PC-9 (cell line): ENCODE data around the gene MUC16. TPM values are rescaled to one million over a fixed set of nuclear protein-coding genes. Genes with fewer than 3 reads are reported as not detected.
"Not testable (repeated sequence)": the region's sequence is repeated elsewhere in the genome, so short reads cannot be mapped to it uniquely, and the experiment has no call there.

Experiments used
- BruUV-seq: library from RNA; stranded (reverse); fragments of 400-500 nt; replicated peaks from 2 replicates; lab custom pipeline; 2021; lab: Mats Ljungman, UMichigan
- CTCF ChIA-PET: fragments of 300-600 bp; sonication (Branson Sonifier 250); formaldehyde crosslinking; loops from one replicate; lab custom pipeline; 2022; ENCODE audit warnings: antibody characterized with exemption; lab: Charles Lee
- POLR2A ChIA-PET: fragments of 300-600 bp; sonication (Branson Sonifier 250); formaldehyde crosslinking; loops from one replicate; lab custom pipeline; 2022; ENCODE audit warnings: antibody characterized with exemption; ENCODE audit not compliant: unreplicated experiment; lab: Charles Lee
- DNase-seq, 2 experiments: peaks; one replicate each; pipeline versions ENCODE4 v3.0.0 to v3.0.0-alpha.2; 2015 to 2022; ENCODE audit warnings: mixed read lengths in 1 of 2
- H2AFZ ChIP-seq: fragments of 200-600 bp; sonication (generic); 2 replicates; pipeline ENCODE4 v1.8.1; 2017; ENCODE audit warnings: antibody characterized with exemption
- H3F3A ChIP-seq: fragments of 200-600 bp; sonication (generic); 2 replicates; pipeline ENCODE4 v1.8.1; 2017; ENCODE audit warnings: antibody characterized with exemption, mild to moderate bottlenecking, low read depth; ENCODE audit not compliant: insufficient read depth
- H3K27ac ChIP-seq: fragments of 200-600 bp; sonication (generic); 2 replicates; pipeline ENCODE4 v1.6.1; 2016; ENCODE audit warnings: mixed run types
- H3K27me3 ChIP-seq: fragments of 200-600 bp; sonication (generic); 2 replicates; pipeline ENCODE4 v1.6.1; 2016; ENCODE audit warnings: low read depth, mixed run types; ENCODE audit not compliant: insufficient read depth
- H3K36me3 ChIP-seq: fragments of 200-600 bp; sonication (generic); 2 replicates; pipeline ENCODE4 v1.6.1; 2016; ENCODE audit warnings: low read depth, mixed run types
- H3K4me1 ChIP-seq: fragments of 200-600 bp; sonication (generic); replicated peaks from 2 replicates; pipeline ENCODE4 v1.6.1; 2016; ENCODE audit warnings: mixed run types; ENCODE audit not compliant: insufficient read depth
- H3K4me2 ChIP-seq: fragments of 200-600 bp; sonication (generic); 2 replicates; pipeline ENCODE4 v1.6.1; 2017; ENCODE audit warnings: mixed run types
- H3K4me3 ChIP-seq: fragments of 200-600 bp; sonication (generic); 2 replicates; pipeline ENCODE4 v1.6.1; 2016; ENCODE audit warnings: mixed run types
- H3K79me2 ChIP-seq: fragments of 200-600 bp; sonication (generic); 2 replicates; pipeline ENCODE4 v1.6.1; 2017; ENCODE audit warnings: low read depth, mixed run types
- H3K9me2 ChIP-seq: fragments of 200-600 bp; sonication (generic); 2 replicates; pipeline ENCODE4 v1.8.1; 2017; ENCODE audit warnings: mild to moderate bottlenecking; ENCODE audit not compliant: insufficient read depth
- H3K9me3 ChIP-seq: fragments of 200-600 bp; sonication (generic); 2 replicates; pipeline ENCODE4 v1.8.1; 2016; ENCODE audit warnings: low read depth; ENCODE audit not compliant: insufficient read depth
- H4K20me1 ChIP-seq: fragments of 200-600 bp; sonication (generic); 2 replicates; pipeline ENCODE4 v1.8.1; 2017; ENCODE audit not compliant: insufficient read depth
- CTCF ChIP-seq: fragments of 200-600 bp; sonication (generic); conservative IDR thresholded peaks from 2 replicates; pipeline ENCODE4 v1.6.1; 2017; ENCODE audit warnings: mixed run types, antibody characterized with exemption, mild to moderate bottlenecking, moderate library complexity
- EZH2 ChIP-seq: fragments of 200-600 bp; sonication (generic); IDR thresholded peaks from 2 replicates; pipeline ENCODE4 v1.8.0; 2017; ENCODE audit warnings: antibody characterized with exemption, low read depth
- intact Hi-C: fragments of 100-400 bp; cut with micrococcal nuclease; formaldehyde crosslinking; loops from one replicate; pipeline ENCODE4 v1.10.0; 2022; ENCODE audit not compliant: unreplicated experiment
- total RNA-seq: library from RNA; stranded (reverse); gene quantifications from 2 replicates; pipeline ENCODE4 v1.2.3, GENCODE V29; 2021

Gene MUC16
- total RNA-seq, 1 experiment from 2014 or later: 75.0 TPM

GRCh38 chr19:9057505-9058258 lies 47.5 kb upstream of the MUC16 start:
- no TSS peak for BruUV-seq
- ChIA-PET POLR2A (interaction anchor here (0.6 kb wide), 1 partner anchor 22 kb away, joined by 37 read pairs; no protein-coding TSS in a partner anchor), CTCF (no interaction called here)

DNA sequence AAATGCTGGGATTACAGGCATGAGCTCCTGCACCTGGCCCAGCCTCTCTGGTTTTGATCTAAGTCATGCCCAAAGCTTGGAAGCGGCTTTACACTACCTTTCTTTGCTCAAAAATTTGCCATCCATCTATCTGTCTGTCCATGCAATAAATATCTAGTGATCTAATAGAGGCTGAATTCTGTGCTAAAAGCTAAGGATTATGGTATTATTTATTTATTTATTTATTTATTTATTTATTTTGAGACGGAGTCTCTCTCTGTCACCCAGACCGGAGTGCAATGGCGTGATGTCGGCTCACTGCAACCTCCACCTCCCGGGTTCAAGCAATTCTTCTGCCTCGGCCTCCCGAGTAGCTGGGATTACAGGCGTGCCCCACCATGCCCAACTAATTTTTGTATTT lies 45.9 kb upstream of the MUC16 start:
- Histone ChIP-seq H3K4me2 (peak overlapping the region; percentile 71), H3K27ac (peak overlapping the region; percentile 92)
- POLR2A ChIA-PET: interaction anchor here (0.5 kb wide), 1 partner anchor 14 kb away, joined by 7 read pairs; no protein-coding TSS in a partner anchor

More at GRCh38 chr19:9057505-9058258, 47.5 kb upstream of the MUC16 start:
- DNase-seq: no peak
- Histone ChIP-seq H3K27me3 (no peaks in the 10 kb centered on the region), H3K27ac (no peak overlapping the region), H3F3A (peaks cover 51% of the 10 kb centered on the region), H3K9me2 (no peaks in the 10 kb centered on the region), H2AFZ (no peak overlapping the region), H4K20me1 (no peaks in the 10 kb centered on the region), H3K36me3 (no peaks in the 10 kb centered on the region), H3K4me3 (no peak overlapping the region), H3K79me2 (no peaks in the 10 kb centered on the region), H3K4me1 (peaks cover 58% of the 10 kb centered on the region), H3K9me3 (no peaks in the 10 kb centered on the region), H3K4me2 (no peak overlapping the region)
- TF ChIP-seq CTCF: no peak
- no peak for TF ChIP-seq EZH2
- intact Hi-C loops: no loop called here

GRCh38 chr19:9054765-9055164 lies 44.6 kb upstream of the MUC16 start:
- H3K9me3 ChIP-seq: no peaks in the 10 kb centered on the region
- peak overlapping the region; percentile 35; the same call in 1 of the 2 replicates for H3K4me3 ChIP-seq
- no TSS peak for BruUV-seq
- H4K20me1 ChIP-seq: no peaks in the 10 kb centered on the region
- DNase-seq: peak; percentile 90 to 98
- H3K79me2 ChIP-seq: no peaks in the 10 kb centered on the region
- H2AFZ ChIP-seq: no peak overlapping the region
- H3K9me2 ChIP-seq: no peaks in the 10 kb centered on the region
- peaks cover 73% of the 10 kb centered on the region for H3K4me1 ChIP-seq
- ChIA-PET CTCF (interaction anchor here (0.6 to 0.9 kb wide), 2 partner anchors 15 to 1108 kb away, joined by 3 to 7 read pairs; no protein-coding TSS in a partner anchor), POLR2A (interaction anchor here (0.6 to 1.8 kb wide), 11 partner anchors 11 to 1953 kb away, joined by 3 to 26 read pairs (median 7); partner anchors contain the start of gene MUC16)
- no peaks in the 10 kb centered on the region for H3K36me3 ChIP-seq
- peaks cover 64% of the 10 kb centered on the region for H3F3A ChIP-seq
- H3K27me3 ChIP-seq: no peaks in the 10 kb centered on the region
- TF ChIP-seq CTCF (no peak), EZH2 (no peak)
- peak overlapping the region; percentile 92 for H3K27ac ChIP-seq
- intact Hi-C loops: loop anchor here (1.0 kb wide), 6 partner anchors 14 to 44 kb away; partner anchors contain the start of gene MUC16
- peak overlapping the region; percentile 71 for H3K4me2 ChIP-seq

More for the DNA sequence above, 45.9 kb upstream of the MUC16 start:
- H3K9me3 ChIP-seq, H2AFZ ChIP-seq, H3K4me3 ChIP-seq, BruUV-seq, H3K9me2 ChIP-seq, CTCF ChIA-PET, H3K36me3 ChIP-seq, H3K79me2 ChIP-seq, intact Hi-C loops, H4K20me1 ChIP-seq, DNase-seq, H3K27me3 ChIP-seq: not testable (repeated sequence)
- H3F3A ChIP-seq: peaks cover 56% of the 10 kb centered on the region
- peaks cover 70% of the 10 kb centered on the region for H3K4me1 ChIP-seq
